HS-27A (cell line): ENCODE measurements around the gene MICAL1.

ENCODE experiments used
- DNase-seq: peaks from one replicate; pipeline ENCODE4 v3.0.0-alpha.2; 2012; ENCODE audit warnings: low read depth, missing footprints

Gene MICAL1

DNA sequence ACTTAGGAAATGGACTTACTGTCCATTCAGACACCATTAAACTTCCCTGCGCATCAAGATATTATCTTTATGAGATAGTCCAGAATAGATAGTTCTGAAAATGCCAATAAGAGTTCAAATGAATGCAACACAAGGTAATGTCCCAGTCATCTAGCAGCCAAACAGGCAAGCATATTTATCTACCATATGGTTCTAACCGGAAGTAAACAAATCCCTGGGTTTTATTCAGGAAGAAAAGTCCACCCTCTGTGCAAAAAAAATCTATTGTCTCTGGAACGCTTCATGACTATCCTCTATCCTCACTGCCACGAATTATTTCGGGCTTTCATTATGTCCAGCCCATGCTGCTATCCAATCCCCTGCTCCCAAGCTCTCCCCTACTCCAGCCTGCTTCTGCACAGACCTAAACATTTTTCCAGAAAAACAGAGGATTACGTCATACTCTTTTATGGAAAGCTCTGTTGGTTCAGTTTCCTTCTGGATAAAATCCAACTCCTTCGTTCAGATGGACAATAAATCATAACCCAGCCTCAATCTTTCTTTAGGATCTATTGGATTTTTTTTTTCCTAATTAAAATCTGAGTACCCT lies 26.6 kb downstream of the MICAL1 start:
- no peak for DNase-seq

DNA sequence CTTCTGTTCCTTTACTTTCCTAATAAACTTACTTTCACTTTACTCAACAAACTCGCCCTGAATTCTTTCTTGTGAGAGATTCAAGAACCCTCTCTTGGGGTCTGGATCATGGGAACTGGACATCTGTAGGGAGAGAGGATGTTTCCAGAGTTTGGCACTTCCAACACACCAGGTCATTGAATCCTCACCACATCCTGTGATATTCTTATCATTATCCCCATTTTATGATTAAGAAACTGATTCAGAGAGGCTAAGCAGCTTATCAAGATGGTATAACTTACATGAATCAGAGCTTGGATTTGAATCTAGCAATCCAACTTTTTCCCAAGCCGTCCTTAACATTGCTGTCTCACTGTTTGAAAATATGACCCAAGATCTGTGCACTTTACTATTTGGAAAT lies 30.6 kb downstream of the MICAL1 start:
- no peak for DNase-seq

DNA sequence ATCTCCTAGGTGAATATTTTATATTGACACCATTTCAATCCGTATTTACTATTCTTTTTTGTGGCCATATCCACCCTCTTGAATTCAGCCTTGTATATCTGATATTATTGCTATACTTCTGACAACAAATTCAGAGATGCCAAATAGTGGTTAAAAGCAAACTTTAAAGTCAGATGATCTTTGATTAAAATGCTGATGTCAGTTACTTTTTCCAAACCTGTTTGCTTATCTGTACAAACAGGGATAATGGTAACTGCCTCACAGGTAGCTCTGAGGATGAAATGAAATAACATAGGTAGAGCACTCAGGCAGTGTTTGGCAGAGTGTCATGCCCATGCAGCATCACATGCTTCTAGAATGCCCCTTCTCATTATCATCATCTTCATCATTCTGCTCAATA lies 34.4 kb downstream of the MICAL1 start:
- no peak for DNase-seq

DNA sequence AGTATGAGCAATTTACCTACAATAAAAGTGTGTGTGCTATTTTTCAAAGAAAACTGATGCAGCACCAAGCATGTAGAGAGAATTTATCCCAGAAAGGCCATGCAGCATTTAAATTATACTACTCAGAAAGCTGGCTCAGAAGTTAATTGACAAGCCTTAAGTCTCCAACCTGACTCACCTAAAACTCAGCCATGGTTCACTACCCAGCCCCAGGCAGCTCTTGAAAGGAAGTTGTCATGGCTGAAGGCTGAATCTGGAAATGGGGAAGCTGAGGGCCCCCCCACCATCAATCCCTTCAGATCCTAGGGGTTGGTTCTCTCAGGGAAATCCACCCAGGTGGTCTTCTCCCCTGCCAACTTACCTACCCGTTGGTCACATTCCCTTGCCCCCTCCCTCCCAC lies 34.8 kb downstream of the MICAL1 start:
- no peak for DNase-seq

DNA sequence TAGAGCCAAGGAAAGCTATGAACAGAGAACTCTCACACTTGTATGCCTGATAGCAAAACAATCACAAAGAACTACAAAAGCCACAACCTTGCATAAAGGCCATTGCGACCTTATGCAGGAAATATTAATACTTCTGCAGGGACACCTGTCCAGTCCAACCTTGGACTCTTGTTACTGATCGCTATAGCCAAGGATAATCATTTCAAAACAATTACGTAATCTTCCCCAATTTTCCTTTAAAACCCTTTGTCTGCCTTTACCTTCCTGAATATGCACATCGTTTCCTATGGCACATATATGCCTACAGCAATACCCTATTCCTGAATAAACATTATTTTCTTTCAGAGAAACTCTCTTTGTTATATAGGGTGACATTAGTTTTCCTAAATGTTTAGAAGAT lies 37.9 kb downstream of the MICAL1 start:
- DNase-seq: no peak

DNA sequence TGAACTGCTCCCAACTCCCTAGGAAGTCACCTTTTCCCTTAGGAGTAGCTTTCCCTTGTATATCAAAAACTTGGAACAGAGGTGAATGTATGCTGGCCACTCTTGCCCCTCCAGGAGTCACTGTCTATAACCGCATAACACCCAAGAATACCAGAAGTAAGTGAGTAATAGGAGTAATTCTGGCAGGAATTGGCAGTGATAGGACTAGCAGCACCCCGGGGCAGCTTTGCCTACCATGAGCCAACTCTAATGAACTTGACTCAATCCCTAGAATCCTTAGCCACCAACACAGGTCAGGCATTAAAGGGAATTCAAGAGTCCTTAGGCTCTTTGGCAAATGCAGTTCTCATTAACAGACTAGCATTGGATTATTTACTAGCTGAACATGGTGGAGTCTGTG lies 44.5 kb downstream of the MICAL1 start:
- no peak for DNase-seq

DNA sequence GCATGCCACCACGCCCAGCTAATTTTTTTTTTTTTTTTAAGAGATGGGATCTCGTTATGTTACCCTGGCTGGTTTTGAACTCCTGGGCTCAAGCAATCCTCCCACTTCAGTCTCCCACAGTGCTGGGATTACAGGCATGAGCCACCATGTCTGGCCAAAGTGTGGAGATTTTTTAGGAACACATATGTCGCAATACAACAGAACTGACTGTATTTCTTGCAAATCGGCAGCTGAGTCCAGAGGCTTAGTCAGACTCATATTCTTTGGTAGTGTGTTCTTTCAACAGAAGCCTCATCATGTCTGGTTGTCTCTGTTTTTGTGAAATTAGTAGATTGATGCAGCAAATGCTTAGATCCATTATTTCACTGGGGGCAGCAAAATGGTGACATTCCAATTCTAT lies 49.4 kb downstream of the MICAL1 start:
- no peak for DNase-seq

DNA sequence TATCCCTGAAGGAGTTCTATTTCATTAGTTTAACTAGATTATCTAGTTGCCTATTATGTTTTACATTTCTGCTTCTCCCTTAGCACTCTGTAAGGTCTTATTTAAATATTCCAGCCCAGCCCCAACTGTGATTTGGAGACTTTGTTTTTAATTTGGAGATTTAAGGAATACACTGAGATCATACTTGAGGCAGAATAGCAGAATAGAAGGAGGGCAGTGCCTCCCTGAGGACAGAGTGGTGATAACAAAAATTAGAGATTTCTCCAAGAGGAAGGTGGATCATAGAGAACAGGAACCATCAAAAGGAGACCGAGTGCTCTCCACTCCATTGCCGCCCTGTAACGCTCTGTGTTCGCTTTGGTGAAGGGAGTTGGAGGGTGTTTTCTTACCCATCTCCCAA lies 58.6 kb downstream of the MICAL1 start:
- DNase-seq: no peak

DNA sequence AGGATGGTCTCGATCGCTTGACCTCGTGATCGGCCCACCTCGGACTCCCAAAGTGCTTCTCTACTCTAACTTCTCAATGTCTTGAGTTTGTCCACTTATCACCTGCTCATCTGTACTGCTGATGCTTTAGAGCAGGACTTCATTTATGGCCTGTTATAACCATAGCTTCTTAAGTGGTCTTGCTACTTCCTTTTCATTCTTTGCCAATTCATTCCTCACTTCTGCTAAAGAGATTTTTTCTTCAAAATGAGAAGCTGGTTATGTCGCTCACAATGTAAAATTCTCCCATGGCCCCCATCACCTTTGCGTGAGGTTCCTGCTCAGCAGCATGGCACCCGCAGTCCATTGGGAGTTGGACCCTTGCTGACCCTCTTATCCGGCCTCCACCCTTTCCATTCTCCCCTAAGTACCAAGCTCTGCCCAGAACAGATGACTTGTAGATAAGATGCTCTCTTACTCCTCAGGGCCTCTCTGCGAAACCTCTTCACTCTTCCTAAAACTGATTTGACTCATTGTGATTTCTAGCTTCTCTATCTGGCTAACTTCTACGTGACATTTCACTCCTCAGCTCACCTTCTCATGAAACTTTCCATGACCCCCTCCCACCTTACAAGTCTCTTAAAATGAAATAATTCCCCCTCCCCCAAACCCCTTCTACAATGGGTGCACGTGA lies 59.4 kb downstream of the MICAL1 start:
- no peak for DNase-seq
